K562 (cell line): ENCODE results near the gene IP6K2. TPM values are rescaled to one million over a fixed set of nuclear protein-coding genes. Genes with fewer than 3 reads are reported as not detected.

Experiments
- FIP1L1 ChIP-seq: fragments of 200-400 bp; formaldehyde crosslinking; IDR thresholded peaks from 2 replicates; pipeline ENCODE4 v1.6.1; 2018; ENCODE audit warnings: mild to moderate bottlenecking, low read depth, low read length; ENCODE audit not compliant: poor library complexity, severe bottlenecking
- FOXA3 ChIP-seq, 2 experiments: fragments of 450-650 bp in 1 of 2; sonication (generic) in 1 of 2; formaldehyde crosslinking; IDR thresholded peaks in 1 of 2; conservative IDR thresholded peaks in 1 of 2; 2 replicates each; pipeline versions ENCODE4 v1.4.0 to v1.8.0; 2020 to 2022; ENCODE audit warnings: mild to moderate bottlenecking in 2 of 2, missing genetic modification reagents in 1 of 2
- FOXK1 ChIP-seq: sonication (generic); formaldehyde crosslinking; IDR thresholded peaks from 2 replicates; pipeline ENCODE4 v1.8.0; 2022; ENCODE audit warnings: missing genetic modification reagents, mild to moderate bottlenecking, borderline replicate concordance
- GABPB1 ChIP-seq: sonication (generic); formaldehyde crosslinking; IDR thresholded peaks from 2 replicates; pipeline ENCODE4 v1.8.0; 2022; ENCODE audit warnings: mild to moderate bottlenecking, missing genetic modification reagents
- KLF6 ChIP-seq: fragments of 250-450 bp; sonication (Bioruptor Pico); IDR thresholded peaks from 2 replicates; pipeline ENCODE4 v1.4.0; 2020; ENCODE audit warnings: mild to moderate bottlenecking, moderate library complexity, borderline replicate concordance
- L3MBTL2 ChIP-seq: fragments of 450-650 bp; IDR thresholded peaks from 2 replicates; pipeline ENCODE4 v1.6.1; 2016; ENCODE audit warnings: mild to moderate bottlenecking, moderate library complexity
- MXI1 ChIP-seq: IDR thresholded peaks from 2 replicates; pipeline ENCODE4 v1.6.1; 2011; ENCODE audit warnings: low read depth, mild to moderate bottlenecking, improper control_type of control experiment, low read length
- NR4A1 ChIP-seq, 2 experiments: fragments of 250-450 bp in 1 of 2; fragments of 450-650 bp in 1 of 2; sonication (Bioruptor Pico) in 1 of 2; IDR thresholded peaks; 2 replicates each; pipeline versions ENCODE4 v1.4.0 to v1.6.1; 2016 to 2020; ENCODE audit warnings: mild to moderate bottlenecking in 2 of 2, missing compliant biosample characterization in 1 of 2, missing genetic modification characterization in 1 of 2, moderate library complexity in 1 of 2
- RBM22 ChIP-seq: fragments of 200-400 bp; formaldehyde crosslinking; IDR thresholded peaks from 2 replicates; pipeline ENCODE4 v1.6.1; 2018; ENCODE audit warnings: low read length, low read depth; ENCODE audit not compliant: poor library complexity, severe bottlenecking
- RERE ChIP-seq: sonication (generic); formaldehyde crosslinking; IDR thresholded peaks from 2 replicates; pipeline ENCODE4 v1.8.0; 2023; ENCODE audit warnings: missing genetic modification reagents, mild to moderate bottlenecking, borderline replicate concordance
- SOX6 ChIP-seq: fragments of 450-650 bp; IDR thresholded peaks from 2 replicates; pipeline ENCODE4 v1.6.1; 2014; ENCODE audit warnings: mild to moderate bottlenecking
- ZBTB9 ChIP-seq: fragments of 450-650 bp; formaldehyde crosslinking; IDR thresholded peaks from 2 replicates; pipeline ENCODE4 v1.4.0; 2020; ENCODE audit warnings: mild to moderate bottlenecking, moderate library complexity
- ZNF124 ChIP-seq: sonication (generic); formaldehyde crosslinking; IDR thresholded peaks from 2 replicates; pipeline ENCODE4 v1.8.1; 2022; ENCODE audit warnings: missing genetic modification reagents
- ZNF551 ChIP-seq: fragments of 250-450 bp; sonication (Bioruptor Pico); IDR thresholded peaks from 2 replicates; pipeline ENCODE4 v1.5.0; 2021; ENCODE audit warnings: mild to moderate bottlenecking, moderate library complexity
- ZNF644 ChIP-seq: fragments of 200-800 bp; sonication (Bioruptor generic); IDR thresholded peaks from 2 replicates; pipeline ENCODE4 v1.6.1; 2016; ENCODE audit warnings: low read depth, missing genetic modification characterization, missing compliant biosample characterization
- polyA plus RNA-seq, 8 experiments: library from polyadenylated mRNA; depleted of rRNA in 4 of 8; stranded (reverse) in 5 of 8; unstranded in 3 of 8; fragments of >200 nt; fragmentation: Nextera tagmentation in 2 of 8; fragmentation: Illumina TruSeq in 1 of 8; extraction: Ambion mirVana in 2 of 8; extraction: Trizol in 1 of 8; gene quantifications; 2 replicates each; pipeline versions ENCODE4 v1.2.1 to v1.2.3, GENCODE V29; 2011 to 2014; ENCODE audit warnings: inconsistent platforms in 1 of 8, missing spikeins in 1 of 8
- total RNA-seq, 7 experiments: library from RNA; depleted of rRNA in 6 of 7; stranded (reverse); fragments of >200 nt in 6 of 7; fragmentation: Illumina TruSeq in 2 of 7; extraction: Trizol in 2 of 7; gene quantifications; 2 replicates each; pipeline versions ENCODE4 v1.2.1 to v1.2.3, GENCODE V29; 2011 to 2021; ENCODE audit warnings: low replicate concordance in 1 of 7
- TF ChIP-seq, protein P1 (sequence below): fragments of 450-650 bp; IDR thresholded peaks from 2 replicates; pipeline ENCODE4 v1.6.1; 2016; ENCODE audit warnings: mild to moderate bottlenecking

IP6K2 gene
- total and polyA plus RNA-seq, 9 of the 15 experiments (the other 6 are each of a cell fraction or from before 2014, with no cell fraction given), result 19.6 to 78.1 (median 48.0) TPM

DNA sequence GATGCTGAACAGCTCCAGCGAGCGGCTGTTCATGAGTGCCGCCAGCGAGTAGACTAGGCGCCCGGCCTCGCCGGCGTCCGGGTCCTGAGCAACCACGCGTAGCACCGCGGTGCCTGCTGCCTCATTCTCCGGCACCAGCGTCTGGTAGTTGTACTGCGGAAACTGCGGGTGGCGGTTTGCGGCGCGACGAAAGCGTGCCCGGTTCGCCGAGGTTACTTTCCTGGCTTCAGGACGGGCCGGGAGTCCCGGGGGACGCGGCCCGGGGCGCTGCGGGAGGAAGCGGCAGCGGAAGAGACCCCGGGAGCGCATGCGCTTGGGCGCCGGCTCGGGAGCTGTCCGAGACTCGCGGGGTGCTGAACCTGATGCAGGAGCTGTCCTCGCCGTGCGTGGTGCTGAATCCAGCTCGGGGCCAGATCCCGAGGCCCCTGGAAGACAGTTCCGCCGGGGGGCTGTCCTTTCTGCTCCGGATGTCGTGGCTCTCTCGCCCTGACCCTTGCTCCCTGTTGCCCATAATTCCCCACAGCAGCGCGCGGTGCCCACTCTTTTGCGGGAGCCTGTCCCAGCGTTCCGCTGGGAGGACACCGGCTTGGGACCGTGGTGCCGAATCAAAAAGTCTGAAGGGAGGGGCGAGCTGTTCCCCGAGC is 55.4 kb downstream of the IP6K2 start (continued):
- TF ChIP-seq, protein P1, sequence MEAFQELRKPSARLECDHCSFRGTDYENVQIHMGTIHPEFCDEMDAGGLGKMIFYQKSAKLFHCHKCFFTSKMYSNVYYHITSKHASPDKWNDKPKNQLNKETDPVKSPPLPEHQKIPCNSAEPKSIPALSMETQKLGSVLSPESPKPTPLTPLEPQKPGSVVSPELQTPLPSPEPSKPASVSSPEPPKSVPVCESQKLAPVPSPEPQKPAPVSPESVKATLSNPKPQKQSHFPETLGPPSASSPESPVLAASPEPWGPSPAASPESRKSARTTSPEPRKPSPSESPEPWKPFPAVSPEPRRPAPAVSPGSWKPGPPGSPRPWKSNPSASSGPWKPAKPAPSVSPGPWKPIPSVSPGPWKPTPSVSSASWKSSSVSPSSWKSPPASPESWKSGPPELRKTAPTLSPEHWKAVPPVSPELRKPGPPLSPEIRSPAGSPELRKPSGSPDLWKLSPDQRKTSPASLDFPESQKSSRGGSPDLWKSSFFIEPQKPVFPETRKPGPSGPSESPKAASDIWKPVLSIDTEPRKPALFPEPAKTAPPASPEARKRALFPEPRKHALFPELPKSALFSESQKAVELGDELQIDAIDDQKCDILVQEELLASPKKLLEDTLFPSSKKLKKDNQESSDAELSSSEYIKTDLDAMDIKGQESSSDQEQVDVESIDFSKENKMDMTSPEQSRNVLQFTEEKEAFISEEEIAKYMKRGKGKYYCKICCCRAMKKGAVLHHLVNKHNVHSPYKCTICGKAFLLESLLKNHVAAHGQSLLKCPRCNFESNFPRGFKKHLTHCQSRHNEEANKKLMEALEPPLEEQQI, result peak; percentile 86
- peak; percentile 92 for TF ChIP-seq GABPB1 (CRISPR knock-in tag)
- peak; percentile 99 for TF ChIP-seq FOXK1 (CRISPR knock-in tag)
- no peak for TF ChIP-seq RBM22
- peak in 1 of 2 experiments; percentile 90; a peak in 2 of 4 replicates for TF ChIP-seq FOXA3 (CRISPR knock-in tag; conservative IDR thresholded peaks at IDR 0.05 in 1 of 2, IDR thresholded peaks at IDR 0.05 in 1 of 2)
- TF ChIP-seq RERE (CRISPR knock-in tag), result 0 out of 2 replicates have a peak, but pooled peaks have one; percentile 95
- TF ChIP-seq NR4A1 (CRISPR knock-in tag; IDR thresholded peaks at IDR 0.05), result no peak
- peak; percentile 33; the same call in 1 of the 2 replicates for TF ChIP-seq NR4A1 (tag; IDR thresholded peaks at IDR 0.05)
- peak; percentile 62; the same call in 1 of the 2 replicates for TF ChIP-seq KLF6 (CRISPR knock-in tag)
- TF ChIP-seq FIP1L1, result peak; percentile 14
- TF ChIP-seq ZBTB9 (CRISPR knock-in tag), result peak; percentile 75; the same call in 1 of the 2 replicates
- TF ChIP-seq ZNF551 (CRISPR knock-in tag), result no peak
- TF ChIP-seq MXI1, result peak; percentile 92
- TF ChIP-seq L3MBTL2, result no peak
- TF ChIP-seq SOX6, result no peak
- peak; percentile 97 for TF ChIP-seq ZNF644 (tag)
- peak; percentile 96 for TF ChIP-seq ZNF124 (CRISPR knock-in tag)
